ENCODE results near the gene ROR2.

The ROR2 gene

GRCh38 chr9:91948101-91948596 lies 1.9 kb downstream of the ROR2 start:
- Histone ChIP-seq H3K27me3 (ENCODE audit: insufficient read depth, low read depth) (no peaks in the 10 kb centered on the region), H3K4me3 (IDR thresholded peaks at IDR 0.05; ENCODE audit: insufficient read depth, low read depth, low read length) (no peak overlapping the region), H3K4me1 (ENCODE audit: low read depth, poor library complexity, severe bottlenecking) (peaks cover 14% of the 10 kb centered on the region), H3K36me3 (ENCODE audit: insufficient read depth) (no peaks in the 10 kb centered on the region), H3K4me2 (peak overlapping the region; percentile 10; the same call in 1 of the 2 replicates), H3K9ac (no peak overlapping the region), H2AFZ (ENCODE audit: low read depth) (peak overlapping the region; percentile 83; the same call in 1 of the 2 replicates), H3K79me2 (ENCODE audit: insufficient read depth, low read depth) (peaks cover 7% of the 10 kb centered on the region; the same call in 1 of the 2 replicates), H4K20me1 (ENCODE audit: insufficient read depth) (no peaks in the 10 kb centered on the region), H3K27ac (no peak overlapping the region)
- no peak for TF ChIP-seq CTCF (conservative IDR thresholded peaks at IDR 0.05; ENCODE audit: low read depth, low read length)

- TF ChIP-seq CTCF (conservative IDR thresholded peaks at IDR 0.05; ENCODE audit: low read depth, low read length): no peak
- H3K4me1 ChIP-seq (ENCODE audit: low read depth, poor library complexity, severe bottlenecking): peaks cover 14% of the 10 kb centered on the region
- no peak overlapping the region for H3K4me2 ChIP-seq
- no peaks in the 10 kb centered on the region for H4K20me1 ChIP-seq (ENCODE audit: insufficient read depth)
- no peak overlapping the region for H3K4me3 ChIP-seq (IDR thresholded peaks at IDR 0.05; ENCODE audit: insufficient read depth, low read depth, low read length)
- H3K36me3 ChIP-seq (ENCODE audit: insufficient read depth): no peaks in the 10 kb centered on the region
- H3K9ac ChIP-seq: no peak overlapping the region
- H3K79me2 ChIP-seq (ENCODE audit: insufficient read depth, low read depth): peaks cover 7% of the 10 kb centered on the region; the same call in 1 of the 2 replicates
- no peak overlapping the region for H3K27ac ChIP-seq
- no peak overlapping the region for H2AFZ ChIP-seq (ENCODE audit: low read depth)
- H3K27me3 ChIP-seq (ENCODE audit: insufficient read depth, low read depth): no peaks in the 10 kb centered on the region
Measured at GRCh38 chr9:91946653-91947488, 3.2 kb downstream of the ROR2 start.

GRCh38 chr9:91946196-91946595 lies 3.8 kb downstream of the ROR2 start:
- H3K4me2 ChIP-seq: no peak overlapping the region
- peaks cover 7% of the 10 kb centered on the region; the same call in 1 of the 2 replicates for H3K79me2 ChIP-seq (ENCODE audit: insufficient read depth, low read depth)
- H3K4me1 ChIP-seq (ENCODE audit: low read depth, poor library complexity, severe bottlenecking): peaks cover 7% of the 10 kb centered on the region
- no peak for TF ChIP-seq CTCF (conservative IDR thresholded peaks at IDR 0.05; ENCODE audit: low read depth, low read length)
- no peaks in the 10 kb centered on the region for H3K27me3 ChIP-seq (ENCODE audit: insufficient read depth, low read depth)
- no peak overlapping the region for H2AFZ ChIP-seq (ENCODE audit: low read depth)
- no peaks in the 10 kb centered on the region for H3K36me3 ChIP-seq (ENCODE audit: insufficient read depth)
- no peak overlapping the region for H3K9ac ChIP-seq
- H3K4me3 ChIP-seq (IDR thresholded peaks at IDR 0.05; ENCODE audit: insufficient read depth, low read depth, low read length): no peak overlapping the region
- H4K20me1 ChIP-seq (ENCODE audit: insufficient read depth): no peaks in the 10 kb centered on the region
- no peak overlapping the region for H3K27ac ChIP-seq

- Histone ChIP-seq H3K4me1 (ENCODE audit: low read depth, poor library complexity, severe bottlenecking) (no peaks in the 10 kb centered on the region), H3K36me3 (ENCODE audit: insufficient read depth) (no peaks in the 10 kb centered on the region), H3K9ac (no peak overlapping the region), H3K79me2 (ENCODE audit: insufficient read depth, low read depth) (peaks cover 7% of the 10 kb centered on the region; the same call in 1 of the 2 replicates), H3K4me2 (no peak overlapping the region), H3K27ac (no peak overlapping the region), H3K27me3 (ENCODE audit: insufficient read depth, low read depth) (no peaks in the 10 kb centered on the region), H2AFZ (ENCODE audit: low read depth) (no peak overlapping the region), H4K20me1 (ENCODE audit: insufficient read depth) (no peaks in the 10 kb centered on the region), H3K4me3 (IDR thresholded peaks at IDR 0.05; ENCODE audit: insufficient read depth, low read depth, low read length) (no peak overlapping the region)
- no peak for TF ChIP-seq CTCF (conservative IDR thresholded peaks at IDR 0.05; ENCODE audit: low read depth, low read length)
Measured at GRCh38 chr9:91945277-91946085, 4.5 kb downstream of the ROR2 start.

All from KMS-11 (cell line).